Activated T-helper 2 cell treated with anti-CD3 and anti-CD28 coated beads, Interferon-gamma antibody, Interleukin-2, Interleukin-4, amounts not matched to agents 10 μg/mL and 5 μg/mL and 100 μg/mL, durations not matched to agents 14 hours and 24 hours and 36 hours (primary cell): Measurements from ENCODE around the gene RASL10B. TPM values are rescaled to one million over a fixed set of nuclear protein-coding genes. Genes with fewer than 3 reads are reported as not detected.
A peak's percentile ranks its signal among the peaks of the same experiment; 100 is the strongest.
"Not testable (repeated sequence)": the region's sequence is repeated elsewhere in the genome, so short reads cannot be mapped to it uniquely, and the experiment has no call there.

ENCODE experiments used
- DNase-seq: peaks from one replicate; pipeline ENCODE4 v3.0.0; 2021; ENCODE audit warnings: low spot score
- H3K27ac Mint-ChIP-seq: one replicate; pipeline ENCODE4 v1.8.0; 2021; ENCODE audit warnings: mixed read lengths
- H3K27me3 Mint-ChIP-seq: one replicate; pipeline ENCODE4 v1.8.0; 2021; ENCODE audit warnings: low read depth, mixed read lengths
- H3K36me3 Mint-ChIP-seq: one replicate; pipeline ENCODE4 v1.8.0; 2021; ENCODE audit warnings: low read depth, mixed read lengths
- H3K4me1 Mint-ChIP-seq: one replicate; pipeline ENCODE4 v1.8.0; 2021; ENCODE audit warnings: low read depth, mixed read lengths
- H3K4me3 Mint-ChIP-seq: one replicate; pipeline ENCODE4 v1.8.0; 2021; ENCODE audit warnings: low read depth, mild to moderate bottlenecking, moderate library complexity, mixed read lengths
- H3K9me3 Mint-ChIP-seq: one replicate; pipeline ENCODE4 v1.8.0; 2021; ENCODE audit warnings: mixed read lengths
- intact Hi-C: fragments of 100-400 bp; cut with micrococcal nuclease; formaldehyde crosslinking; loops from one replicate; pipeline ENCODE4 v1.15.1; 2023
- total RNA-seq: library from RNA; stranded (reverse); gene quantifications from 2 replicates; pipeline ENCODE4 v1.2.3, GENCODE V29; 2022

RASL10B gene
- 0.94 and 1.2 TPM in 2 replicates for total RNA-seq

DNA sequence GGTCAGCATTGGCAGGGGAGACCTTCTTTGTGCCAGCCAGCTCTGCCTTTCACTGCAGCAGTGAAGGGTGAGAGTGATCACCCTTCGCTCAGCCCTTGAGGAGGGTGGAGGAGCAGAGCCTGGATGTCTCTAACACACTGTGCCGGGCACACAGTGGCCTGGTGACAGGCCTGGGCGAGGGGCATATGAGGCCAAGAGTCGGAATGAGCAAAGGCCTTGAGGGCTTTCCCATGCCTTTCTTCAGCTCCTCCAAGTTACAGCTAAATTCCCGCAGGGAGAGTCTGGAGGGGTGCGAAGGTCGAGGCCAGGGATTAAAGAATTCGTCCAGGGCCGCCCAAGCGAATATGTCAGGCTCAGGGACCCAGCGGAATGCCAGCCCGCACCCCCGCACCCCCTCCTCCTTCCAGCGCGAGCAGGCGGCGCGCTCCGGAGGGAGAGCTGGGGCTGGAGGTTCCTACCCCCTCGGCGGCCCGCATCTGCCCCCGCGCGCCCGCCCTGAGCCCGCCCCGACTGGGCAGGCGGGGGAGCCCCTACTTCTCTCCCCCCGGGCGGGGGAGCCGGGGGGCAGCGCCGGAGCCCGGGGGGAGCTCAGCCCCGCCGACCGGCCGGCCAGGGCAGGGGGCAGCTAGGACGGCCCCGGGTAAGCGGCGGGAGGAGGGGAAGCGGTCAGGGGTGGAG lies at the start of gene RASL10B:
Gene RASL10B, plus strand, starts transcription at position 401 of the 678 bp plus-strand sequence. CDS start 3,546 bp downstream, outside the sequence.
- H3K4me1 Mint-ChIP-seq: peaks cover 9% of the 10 kb centered on the region
- peaks cover 8% of the 10 kb centered on the region for H3K36me3 Mint-ChIP-seq
- peak within 1 kb of the TSS; percentile 67 for H3K4me3 Mint-ChIP-seq
- H3K27me3 Mint-ChIP-seq: peaks cover 23% of the 10 kb centered on the region
- H3K9me3 Mint-ChIP-seq: no peaks in the 10 kb centered on the region
- H3K27ac Mint-ChIP-seq: no peak within 1 kb of the TSS
- peak; percentile 27 for DNase-seq
- intact Hi-C loops: no loop called here

DNA sequence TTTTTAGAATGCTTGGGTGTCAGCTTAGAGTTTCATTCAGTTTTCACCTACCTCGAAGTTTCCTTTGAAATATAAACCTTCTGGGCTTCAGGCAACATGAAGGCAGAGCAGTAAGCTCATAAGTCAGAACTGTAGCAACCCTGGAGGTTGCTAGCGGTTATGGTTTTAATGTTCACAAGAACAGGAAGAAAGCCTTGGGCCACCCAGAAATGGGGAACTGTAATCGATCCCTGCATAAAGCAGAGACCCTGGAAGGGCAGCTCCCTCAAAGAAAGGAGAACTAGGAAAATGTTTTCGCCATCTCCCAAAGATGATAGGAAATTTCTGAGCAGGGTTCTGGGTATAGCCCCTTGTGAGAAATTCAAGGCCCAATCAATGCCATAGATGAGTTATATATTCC lies 47.8 kb upstream of the RASL10B start:
- H3K27ac Mint-ChIP-seq: no peak overlapping the region
- no peak overlapping the region for H3K4me3 Mint-ChIP-seq
- intact Hi-C loops: no loop called here
- no peaks in the 10 kb centered on the region for H3K9me3 Mint-ChIP-seq
- peaks cover 68% of the 10 kb centered on the region for H3K36me3 Mint-ChIP-seq
- DNase-seq: no peak
- no peaks in the 10 kb centered on the region for H3K27me3 Mint-ChIP-seq
- H3K4me1 Mint-ChIP-seq: peaks cover 10% of the 10 kb centered on the region

DNA sequence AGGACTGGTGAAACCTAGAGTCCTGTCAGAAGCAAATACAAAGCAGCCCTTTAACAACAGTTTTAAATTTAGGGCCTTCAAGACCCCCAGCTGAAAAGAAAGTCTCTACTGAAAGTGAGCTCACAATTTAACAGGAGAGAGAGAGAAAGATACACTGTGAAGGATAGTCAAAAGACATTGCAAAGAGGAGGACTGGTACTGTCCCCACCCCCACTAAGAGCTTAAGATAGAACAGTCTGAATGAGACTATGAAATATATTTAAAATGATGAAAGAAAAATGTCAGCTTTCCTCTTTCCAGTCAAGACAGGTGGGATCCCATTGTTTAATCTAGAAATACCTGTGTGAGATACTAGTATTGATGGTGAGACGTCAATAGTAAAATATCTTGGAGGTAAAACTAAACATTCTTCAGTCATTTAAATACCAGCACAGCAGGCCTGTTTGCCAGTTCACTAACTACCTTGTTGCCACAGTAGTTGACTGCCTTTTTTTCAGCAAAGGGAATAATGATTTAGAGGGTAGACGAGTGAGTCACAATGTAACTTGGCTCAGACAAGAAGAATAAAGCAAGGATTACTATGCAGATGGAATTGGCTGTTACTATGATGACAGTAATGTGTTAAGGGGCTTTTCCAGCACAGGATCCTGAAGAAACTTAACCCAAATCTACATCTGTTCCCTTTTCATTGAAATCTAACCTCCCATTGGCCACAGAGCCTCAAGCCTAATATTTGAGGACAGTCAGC lies 47.2 kb upstream of the RASL10B start:
- H3K4me1 Mint-ChIP-seq: peaks cover 3% of the 10 kb centered on the region
- DNase-seq: no peak
- no peak overlapping the region for H3K4me3 Mint-ChIP-seq
- no peaks in the 10 kb centered on the region for H3K9me3 Mint-ChIP-seq
- peaks cover 68% of the 10 kb centered on the region for H3K36me3 Mint-ChIP-seq
- intact Hi-C loops: no loop called here
- no peaks in the 10 kb centered on the region for H3K27me3 Mint-ChIP-seq
- H3K27ac Mint-ChIP-seq: no peak overlapping the region

DNA sequence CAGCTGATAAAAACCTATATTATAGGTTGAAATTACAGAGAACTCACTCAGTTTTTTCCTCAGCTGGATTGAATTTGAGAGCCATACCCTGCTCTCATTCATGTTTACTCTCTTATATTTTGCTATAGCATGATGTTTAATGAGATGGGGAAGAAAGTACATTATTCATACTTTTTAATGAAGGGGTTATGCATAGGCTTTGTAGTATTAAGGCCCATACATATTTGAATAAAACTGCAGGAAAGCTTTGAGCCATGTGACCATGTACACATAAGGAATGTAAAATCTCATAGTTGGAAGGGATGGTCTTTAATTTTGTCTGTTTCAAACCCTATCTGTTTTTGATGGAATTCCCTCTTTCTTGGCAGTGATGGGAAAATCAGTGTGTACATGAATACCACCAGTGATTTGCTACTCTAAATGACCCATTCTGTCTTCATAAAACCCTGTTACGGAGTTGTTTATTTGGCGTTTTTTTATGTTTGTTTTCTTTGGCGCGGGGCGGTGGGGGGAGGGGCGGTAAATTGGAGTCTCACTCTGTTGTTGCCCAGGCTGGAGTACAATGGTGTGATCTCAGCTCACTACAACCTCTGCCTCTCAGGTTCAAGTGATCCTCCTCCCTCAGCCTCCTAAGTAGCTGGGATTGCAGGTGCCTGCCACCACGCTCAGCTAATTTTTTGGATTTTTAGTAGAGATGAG lies 38.8 kb upstream of the RASL10B start:
- DNase-seq: no peak
- H3K9me3 Mint-ChIP-seq: no peaks in the 10 kb centered on the region
- H3K4me3 Mint-ChIP-seq: no peak overlapping the region
- no peak overlapping the region for H3K27ac Mint-ChIP-seq
- no peaks in the 10 kb centered on the region for H3K27me3 Mint-ChIP-seq
- peaks cover 58% of the 10 kb centered on the region for H3K36me3 Mint-ChIP-seq
- intact Hi-C loops: no loop called here
- no peaks in the 10 kb centered on the region for H3K4me1 Mint-ChIP-seq

GRCh38 chr17:35693662-35694061 lies 37.8 kb upstream of the RASL10B start:
- H3K27ac Mint-ChIP-seq: no peak overlapping the region
- intact Hi-C loops: no loop called here
- no peaks in the 10 kb centered on the region for H3K9me3 Mint-ChIP-seq
- H3K27me3 Mint-ChIP-seq: no peaks in the 10 kb centered on the region
- no peaks in the 10 kb centered on the region for H3K4me1 Mint-ChIP-seq
- no peak for DNase-seq
- H3K36me3 Mint-ChIP-seq: peaks cover 48% of the 10 kb centered on the region
- no peak overlapping the region for H3K4me3 Mint-ChIP-seq

DNA sequence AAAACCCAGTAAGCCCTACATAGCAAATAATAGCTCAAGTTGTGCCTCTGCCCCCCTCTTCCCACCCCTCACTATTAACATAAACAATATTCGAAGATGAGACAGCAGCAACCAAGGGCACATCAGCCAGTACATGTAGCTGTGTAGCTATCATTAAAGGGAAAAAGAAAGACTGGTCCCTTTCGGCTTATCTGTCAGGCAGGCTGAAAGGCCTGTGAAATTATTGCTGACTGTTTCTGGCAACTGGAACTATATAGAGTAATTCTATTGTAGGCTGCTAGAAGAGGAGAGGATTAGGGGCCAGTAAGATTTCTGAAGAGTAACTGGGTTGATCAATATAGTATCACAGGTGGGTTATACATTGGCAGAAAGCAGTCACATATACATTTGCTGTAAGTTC lies 36.5 kb upstream of the RASL10B start:
- Mint-ChIP-seq H3K9me3 (no peaks in the 10 kb centered on the region), H3K27me3 (no peaks in the 10 kb centered on the region), H3K36me3 (peaks cover 43% of the 10 kb centered on the region), H3K4me1 (no peaks in the 10 kb centered on the region), H3K27ac (no peak overlapping the region), H3K4me3 (no peak overlapping the region)
- intact Hi-C loops: no loop called here
- no peak for DNase-seq

- no peaks in the 10 kb centered on the region for H3K27me3 Mint-ChIP-seq
- peaks cover 39% of the 10 kb centered on the region for H3K36me3 Mint-ChIP-seq
- no peak overlapping the region for H3K4me3 Mint-ChIP-seq
- no peaks in the 10 kb centered on the region for H3K9me3 Mint-ChIP-seq
- intact Hi-C loops: no loop called here
- H3K4me1 Mint-ChIP-seq: peaks cover 2% of the 10 kb centered on the region
- no peak for DNase-seq
- no peak overlapping the region for H3K27ac Mint-ChIP-seq
These were observed 35.8 kb upstream of the RASL10B start for GRCh38 chr17:35695613-35696012.

DNA sequence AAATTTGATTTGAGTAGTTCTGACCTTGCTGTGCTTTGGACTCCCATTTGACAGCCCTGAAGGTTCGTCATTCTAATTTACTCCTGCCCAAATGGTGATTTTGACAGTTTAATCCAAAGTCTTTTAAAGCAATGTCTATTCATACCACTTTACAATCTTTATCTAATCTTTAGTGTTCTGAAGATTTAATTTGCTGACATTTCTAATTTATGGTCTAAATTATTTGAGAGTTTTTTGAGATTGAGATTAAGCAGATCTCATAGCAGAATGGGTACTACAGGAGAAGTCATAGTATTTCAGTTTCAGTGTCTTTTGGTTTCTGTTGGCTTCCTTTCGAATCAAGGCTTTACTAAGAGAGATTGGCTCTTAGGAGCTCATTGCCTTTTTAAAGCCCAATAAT lies 32.6 kb upstream of the RASL10B start:
- Mint-ChIP-seq H3K4me1 (peaks cover 2% of the 10 kb centered on the region), H3K4me3 (no peak overlapping the region), H3K9me3 (no peaks in the 10 kb centered on the region), H3K36me3 (peaks cover 45% of the 10 kb centered on the region), H3K27me3 (no peaks in the 10 kb centered on the region), H3K27ac (no peak overlapping the region)
- DNase-seq: no peak
- intact Hi-C loops: no loop called here

DNA sequence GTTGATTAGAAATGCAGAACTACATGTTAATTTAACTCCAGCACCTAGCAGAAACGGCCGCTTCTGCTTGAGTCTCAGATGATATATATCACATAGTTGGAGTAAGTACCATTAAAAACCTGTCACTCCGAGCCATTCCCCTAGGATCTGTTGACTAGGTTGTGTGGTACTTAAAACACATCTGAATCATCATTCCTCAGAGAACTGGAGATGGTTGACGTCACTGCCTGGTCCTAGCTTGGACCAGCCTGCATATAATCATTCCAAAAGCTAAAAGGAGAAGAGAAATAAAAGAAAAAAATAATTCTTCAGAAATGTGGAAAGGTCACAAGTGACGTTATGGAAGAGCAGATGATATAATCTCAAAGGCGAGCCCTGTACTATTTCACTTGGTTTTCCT lies 31.3 kb upstream of the RASL10B start:
- H3K4me1 Mint-ChIP-seq: peaks cover 10% of the 10 kb centered on the region
- no peaks in the 10 kb centered on the region for H3K9me3 Mint-ChIP-seq
- H3K4me3 Mint-ChIP-seq: no peak overlapping the region
- no peak for DNase-seq
- no peak overlapping the region for H3K27ac Mint-ChIP-seq
- H3K36me3 Mint-ChIP-seq: peaks cover 48% of the 10 kb centered on the region
- H3K27me3 Mint-ChIP-seq: no peaks in the 10 kb centered on the region
- intact Hi-C loops: no loop called here

DNA sequence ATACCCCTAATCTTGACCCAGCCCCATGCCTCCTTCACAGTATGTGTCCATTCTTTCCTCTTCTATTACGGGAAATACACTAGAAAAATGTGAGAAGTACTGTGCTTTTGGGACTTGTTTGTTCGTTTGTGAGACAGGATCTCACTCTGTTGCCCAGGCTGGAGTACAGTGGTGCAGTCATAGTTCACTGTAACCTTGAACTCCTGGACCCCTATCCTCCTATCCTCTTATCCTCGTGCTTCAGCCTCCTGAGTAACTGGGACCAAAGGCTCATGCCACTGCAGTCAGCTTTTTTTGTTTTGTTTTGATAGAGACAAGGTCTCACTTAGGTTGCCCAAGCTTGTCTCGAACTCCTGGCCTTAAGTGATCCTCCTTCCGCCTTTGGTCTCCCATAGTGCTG lies 29.9 kb upstream of the RASL10B start:
- DNase-seq: no peak
- intact Hi-C loops: no loop called here
- Mint-ChIP-seq H3K27me3 (no peaks in the 10 kb centered on the region), H3K4me1 (peaks cover 12% of the 10 kb centered on the region), H3K27ac (no peak overlapping the region), H3K36me3 (peaks cover 39% of the 10 kb centered on the region), H3K4me3 (no peak overlapping the region), H3K9me3 (no peaks in the 10 kb centered on the region)

GRCh38 chr17:35703308-35703707 lies 28.1 kb upstream of the RASL10B start:
- H3K9me3 Mint-ChIP-seq, intact Hi-C loops, H3K27ac Mint-ChIP-seq, H3K4me3 Mint-ChIP-seq, H3K27me3 Mint-ChIP-seq, DNase-seq: not testable (repeated sequence)
- Mint-ChIP-seq H3K36me3 (peaks cover 34% of the 10 kb centered on the region), H3K4me1 (peaks cover 19% of the 10 kb centered on the region)

GRCh38 chr17:35705230-35705629 lies 26.2 kb upstream of the RASL10B start:
- no peak for DNase-seq
- Mint-ChIP-seq H3K27ac (no peak overlapping the region), H3K4me1 (peaks cover 21% of the 10 kb centered on the region), H3K27me3 (no peaks in the 10 kb centered on the region), H3K36me3 (peaks cover 44% of the 10 kb centered on the region), H3K4me3 (no peak overlapping the region), H3K9me3 (no peaks in the 10 kb centered on the region)
- intact Hi-C loops: no loop called here

- Mint-ChIP-seq H3K27ac (no peak overlapping the region), H3K36me3 (peaks cover 46% of the 10 kb centered on the region), H3K4me1 (peaks cover 20% of the 10 kb centered on the region), H3K27me3 (no peaks in the 10 kb centered on the region), H3K4me3 (no peak overlapping the region), H3K9me3 (no peaks in the 10 kb centered on the region)
- no peak for DNase-seq
- intact Hi-C loops: no loop called here
These were observed 25.7 kb upstream of the RASL10B start for GRCh38 chr17:35705705-35706104.
